ENCODE measurements around the gene MOCOS. TPM values are rescaled to one million over a fixed set of nuclear protein-coding genes. Genes with fewer than 3 reads are reported as not detected.

Gene MOCOS
- total and polyA plus RNA-seq, 2 of the 8 experiments (the other 6 are each of a cell fraction or from before 2014, with no cell fraction given), result 4.7 to 5.8 TPM

GRCh38 chr18:36229188-36229587, 41.9 kb downstream of the MOCOS start (continued):
- TF ChIP-seq CHD7 (IDR thresholded peaks at IDR 0.05; ENCODE audit: insufficient replicate concordance, low read length), result no peak
- no peak for TF ChIP-seq EGR1 (IDR thresholded peaks at IDR 0.05; ENCODE audit: borderline replicate concordance, low read depth, low read length)
- TF ChIP-seq KDM1A (IDR thresholded peaks at IDR 0.05; ENCODE audit: borderline replicate concordance, low read length), result no peak
- TF ChIP-seq MAFK (IDR thresholded peaks at IDR 0.05; ENCODE audit: low read depth, low read length), result no peak
- no peak for TF ChIP-seq CTBP2 (IDR thresholded peaks at IDR 0.05; ENCODE audit: borderline replicate concordance, insufficient read depth, insufficient read length, low read length)
- TF ChIP-seq POLR2AphosphoS5 (IDR thresholded peaks at IDR 0.05; ENCODE audit: low read depth, low read length), result no peak
- no peak for TF ChIP-seq SP2 (IDR thresholded peaks at IDR 0.05; ENCODE audit: low read length)
- TF ChIP-seq JUN (IDR thresholded peaks at IDR 0.05; ENCODE audit: low read depth, low read length), result no peak
- TF ChIP-seq ATF2 (IDR thresholded peaks at IDR 0.05; ENCODE audit: low read length), result no peak
- TF ChIP-seq TAF1 (IDR thresholded peaks at IDR 0.05; ENCODE audit: low read depth, low read length), result no peak

All from H1 (cell line).